ENCODE results near the gene NSUN4.

DNA sequence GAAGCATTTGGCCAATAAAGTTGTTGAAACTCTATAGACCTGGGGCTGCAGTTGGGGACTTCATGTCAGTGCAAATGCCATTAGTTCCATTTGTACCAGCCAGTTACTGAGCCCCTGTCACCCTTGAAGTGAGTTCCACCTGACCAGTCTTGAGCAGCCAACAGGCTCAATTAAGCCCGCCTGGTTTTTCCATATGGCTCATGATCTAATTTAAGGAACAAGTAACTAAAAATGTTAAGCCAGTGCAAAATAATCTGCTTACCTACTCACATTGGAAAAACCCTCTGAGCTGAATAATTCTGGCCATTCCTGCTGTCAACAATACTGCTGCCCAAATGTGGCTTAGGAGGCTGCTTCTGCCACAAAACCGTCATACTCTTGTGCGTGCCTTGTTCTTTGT, 21.6 kb downstream of the NSUN4 start:
- TF ChIP-seq, protein P1, sequence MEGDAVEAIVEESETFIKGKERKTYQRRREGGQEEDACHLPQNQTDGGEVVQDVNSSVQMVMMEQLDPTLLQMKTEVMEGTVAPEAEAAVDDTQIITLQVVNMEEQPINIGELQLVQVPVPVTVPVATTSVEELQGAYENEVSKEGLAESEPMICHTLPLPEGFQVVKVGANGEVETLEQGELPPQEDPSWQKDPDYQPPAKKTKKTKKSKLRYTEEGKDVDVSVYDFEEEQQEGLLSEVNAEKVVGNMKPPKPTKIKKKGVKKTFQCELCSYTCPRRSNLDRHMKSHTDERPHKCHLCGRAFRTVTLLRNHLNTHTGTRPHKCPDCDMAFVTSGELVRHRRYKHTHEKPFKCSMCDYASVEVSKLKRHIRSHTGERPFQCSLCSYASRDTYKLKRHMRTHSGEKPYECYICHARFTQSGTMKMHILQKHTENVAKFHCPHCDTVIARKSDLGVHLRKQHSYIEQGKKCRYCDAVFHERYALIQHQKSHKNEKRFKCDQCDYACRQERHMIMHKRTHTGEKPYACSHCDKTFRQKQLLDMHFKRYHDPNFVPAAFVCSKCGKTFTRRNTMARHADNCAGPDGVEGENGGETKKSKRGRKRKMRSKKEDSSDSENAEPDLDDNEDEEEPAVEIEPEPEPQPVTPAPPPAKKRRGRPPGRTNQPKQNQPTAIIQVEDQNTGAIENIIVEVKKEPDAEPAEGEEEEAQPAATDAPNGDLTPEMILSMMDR (IDR thresholded peaks at IDR 0.05): no peak
- no peak for TF ChIP-seq POLR2A (IDR thresholded peaks at IDR 0.05)

Measured in testis (tissue), 2 donors.